IPS-NIHi11 (cell line): Measurements from ENCODE around the gene PIGW.
A peak's percentile ranks its signal among the peaks of the same experiment; 100 is the strongest.

Source experiments
- DNase-seq: peaks from one replicate; pipeline ENCODE4 v3.0.0; 2012; ENCODE audit warnings: mixed read lengths, low spot score

Gene PIGW, protein sequence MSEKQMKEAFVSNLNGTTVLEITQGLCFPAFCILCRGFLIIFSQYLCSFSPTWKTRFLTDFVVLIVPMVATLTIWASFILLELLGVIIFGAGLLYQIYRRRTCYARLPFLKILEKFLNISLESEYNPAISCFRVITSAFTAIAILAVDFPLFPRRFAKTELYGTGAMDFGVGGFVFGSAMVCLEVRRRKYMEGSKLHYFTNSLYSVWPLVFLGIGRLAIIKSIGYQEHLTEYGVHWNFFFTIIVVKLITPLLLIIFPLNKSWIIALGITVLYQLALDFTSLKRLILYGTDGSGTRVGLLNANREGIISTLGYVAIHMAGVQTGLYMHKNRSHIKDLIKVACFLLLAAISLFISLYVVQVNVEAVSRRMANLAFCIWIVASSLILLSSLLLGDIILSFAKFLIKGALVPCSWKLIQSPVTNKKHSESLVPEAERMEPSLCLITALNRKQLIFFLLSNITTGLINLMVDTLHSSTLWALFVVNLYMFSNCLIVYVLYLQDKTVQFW

DNA sequence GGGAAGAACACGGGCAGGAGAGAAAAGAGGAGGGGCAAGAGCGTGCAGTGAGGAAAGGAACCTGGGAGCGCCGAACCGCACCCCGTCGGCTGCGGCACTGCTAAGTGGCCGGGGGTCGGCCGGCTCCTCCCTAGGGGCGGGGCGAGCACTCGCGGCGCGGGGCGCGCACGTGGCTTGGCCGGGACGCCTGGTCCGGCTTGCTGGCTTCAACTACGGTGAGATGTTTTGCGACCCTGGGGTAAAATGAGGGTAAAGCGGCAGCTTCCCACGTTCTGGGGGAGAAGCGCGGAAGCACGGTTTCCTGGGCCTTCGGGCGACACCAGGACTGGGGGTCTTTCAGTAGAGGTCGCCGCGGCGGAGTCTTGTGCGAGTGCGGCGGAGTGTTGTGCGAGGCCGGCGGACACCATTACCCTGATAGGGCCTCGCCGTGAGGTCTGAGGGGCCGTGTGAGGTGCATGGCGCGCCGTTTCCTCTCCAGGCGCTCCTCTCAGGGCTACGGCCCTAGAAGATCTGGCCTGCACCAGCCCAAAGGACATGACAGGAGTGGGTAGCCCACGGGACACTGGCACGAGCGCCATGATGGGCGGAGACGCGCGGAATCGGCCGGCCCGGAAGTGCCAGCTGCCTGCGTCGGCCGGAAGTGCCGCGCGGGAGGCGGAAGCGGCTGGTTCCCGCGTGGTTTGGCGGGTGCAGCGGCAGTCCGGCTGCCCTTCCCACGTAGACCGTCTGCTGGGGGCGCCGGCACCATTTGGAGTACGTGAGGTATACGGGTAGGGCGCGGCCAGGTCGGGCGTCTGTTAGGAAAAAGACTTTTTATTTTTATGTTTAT, at the start of gene PIGW, which contains the start of gene MYO19:
Gene PIGW (plus strand): TSS at position 148 of the 829 bp plus-strand sequence. CDS start 2,115 bp downstream, outside the sequence.
Gene MYO19 (minus strand): TSS at position 29 of the 829 bp plus-strand sequence. CDS start 2,330 bp downstream, outside the sequence.
- peak; percentile 94 for DNase-seq

- no peak for DNase-seq
Observed at GRCh38 chr17:36485027-36485426, 49.8 kb upstream of the PIGW start.

GRCh38 chr17:36485805-36486203, 49.0 kb upstream of the PIGW start:
- DNase-seq, result no peak

DNA sequence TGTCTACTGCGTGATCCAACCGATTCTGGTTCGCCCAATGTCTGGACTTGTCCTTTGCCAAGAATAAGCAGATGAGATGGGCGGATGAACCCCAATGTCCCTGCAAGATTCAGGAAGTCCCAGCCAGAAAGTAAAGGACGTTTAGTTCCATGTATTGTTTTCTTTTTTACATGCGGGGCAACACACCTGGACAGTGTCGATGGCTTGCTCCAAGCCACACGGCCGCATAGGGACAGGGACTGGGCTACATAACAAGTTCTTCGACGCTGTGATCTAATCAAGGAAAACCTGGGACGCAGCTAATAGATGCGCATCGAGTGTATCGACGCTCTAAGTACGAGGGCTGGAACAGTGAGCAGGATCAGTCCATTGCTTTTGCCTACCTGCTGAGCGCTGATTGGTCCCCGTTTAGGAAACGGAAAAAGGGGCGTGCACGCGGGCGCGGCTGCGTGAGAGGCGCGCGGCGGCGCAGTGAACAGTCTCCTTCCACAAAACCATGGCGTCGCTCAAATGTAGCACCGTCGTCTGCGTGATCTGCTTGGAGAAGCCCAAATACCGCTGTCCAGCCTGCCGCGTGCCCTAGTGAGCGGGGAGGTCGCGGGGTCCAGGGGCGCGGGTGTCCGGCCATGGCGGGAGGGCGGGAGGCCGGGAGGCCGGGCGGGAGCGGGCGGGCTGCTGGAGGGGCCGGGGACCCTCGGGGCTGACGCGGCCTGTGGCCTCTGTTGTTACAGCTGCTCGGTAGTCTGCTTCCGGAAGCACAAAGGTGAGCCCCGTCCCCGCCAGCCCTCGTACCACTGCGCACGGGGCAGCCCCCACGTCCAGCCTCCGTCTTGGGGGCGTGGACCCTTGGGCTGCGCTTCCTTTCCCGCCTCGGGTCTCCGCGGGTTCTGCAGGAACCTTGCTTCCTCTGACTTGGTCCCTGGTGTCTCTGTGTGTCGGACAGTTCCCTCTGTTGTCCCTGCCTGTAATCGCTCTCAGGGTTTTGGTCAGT, 48.3 kb upstream of the PIGW start, which contains the start of gene ZNHIT3:
Gene ZNHIT3 (plus strand): TSS at position 478 of the 991 bp plus-strand sequence. CDS start 19 bp downstream, at position 497.
- DNase-seq, result peak; percentile 96

- DNase-seq, result no peak
Observed at GRCh38 chr17:36493956-36494355, 40.8 kb upstream of the PIGW start.

DNA sequence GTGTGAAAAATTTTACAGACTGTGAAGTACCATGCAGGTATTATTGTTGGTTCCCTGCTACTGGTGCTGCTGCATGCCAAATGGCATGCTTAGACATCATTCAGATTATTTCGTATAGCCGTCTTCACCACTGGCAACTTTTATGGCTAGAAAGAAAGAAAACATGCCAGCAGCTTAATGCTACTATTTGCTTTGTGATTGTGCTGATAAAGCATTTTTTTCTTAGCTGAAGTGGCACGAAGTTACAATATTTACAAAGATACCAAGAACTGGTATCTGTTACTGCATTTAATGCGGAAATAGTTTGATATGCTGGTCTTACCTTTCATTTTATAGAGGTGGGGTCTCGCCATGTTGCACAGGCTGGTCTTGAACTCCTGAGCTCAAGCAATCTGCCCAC, 40.1 kb upstream of the PIGW start:
- no peak for DNase-seq

DNA sequence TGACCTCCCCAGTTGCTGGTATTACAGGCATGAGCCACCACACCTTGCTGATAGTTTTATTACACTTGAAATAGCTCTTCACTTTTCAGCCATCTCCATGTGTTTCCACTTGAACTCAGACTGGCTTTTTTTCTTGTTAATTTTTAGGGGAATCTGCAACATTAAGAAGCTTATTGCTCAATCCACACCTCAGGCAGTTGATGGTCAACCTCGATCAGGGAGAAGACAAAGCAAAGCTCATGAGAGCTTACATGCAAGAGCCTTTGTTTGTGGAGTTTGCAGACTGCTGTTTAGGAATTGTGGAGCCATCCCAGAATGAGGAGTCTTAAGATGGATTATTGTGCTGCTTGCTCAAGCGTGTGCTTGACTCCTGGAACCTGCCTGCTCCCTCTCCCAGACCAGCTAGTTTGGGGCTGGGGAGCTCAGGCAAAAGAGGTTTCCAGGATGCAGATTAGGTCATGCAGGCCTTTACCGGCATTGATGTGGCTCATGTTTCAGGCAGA, 39.7 kb upstream of the PIGW start:
- DNase-seq, result no peak

- no peak for DNase-seq
Observed at GRCh38 chr17:36496018-36496789, 38.6 kb upstream of the PIGW start.

DNA sequence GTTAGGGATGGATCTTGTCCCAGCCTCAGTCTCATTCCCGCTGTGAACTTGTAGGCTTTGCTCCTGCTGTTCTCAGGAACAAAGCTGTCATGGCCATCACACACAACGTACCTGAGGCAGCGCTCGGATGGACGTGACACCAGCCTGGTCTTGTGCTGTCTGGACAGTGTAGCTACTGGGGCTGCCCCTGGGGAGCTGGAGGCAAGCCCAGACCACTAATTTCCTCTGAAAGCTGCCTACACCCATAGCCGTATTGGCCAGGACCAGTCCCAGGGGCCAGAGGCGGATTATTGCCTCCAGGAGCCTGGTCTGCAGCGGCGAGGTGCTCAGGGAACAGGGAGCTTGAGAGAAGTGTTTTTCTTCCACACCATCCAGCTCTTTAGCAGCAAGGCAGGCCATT, 36.6 kb upstream of the PIGW start:
- no peak for DNase-seq

DNA sequence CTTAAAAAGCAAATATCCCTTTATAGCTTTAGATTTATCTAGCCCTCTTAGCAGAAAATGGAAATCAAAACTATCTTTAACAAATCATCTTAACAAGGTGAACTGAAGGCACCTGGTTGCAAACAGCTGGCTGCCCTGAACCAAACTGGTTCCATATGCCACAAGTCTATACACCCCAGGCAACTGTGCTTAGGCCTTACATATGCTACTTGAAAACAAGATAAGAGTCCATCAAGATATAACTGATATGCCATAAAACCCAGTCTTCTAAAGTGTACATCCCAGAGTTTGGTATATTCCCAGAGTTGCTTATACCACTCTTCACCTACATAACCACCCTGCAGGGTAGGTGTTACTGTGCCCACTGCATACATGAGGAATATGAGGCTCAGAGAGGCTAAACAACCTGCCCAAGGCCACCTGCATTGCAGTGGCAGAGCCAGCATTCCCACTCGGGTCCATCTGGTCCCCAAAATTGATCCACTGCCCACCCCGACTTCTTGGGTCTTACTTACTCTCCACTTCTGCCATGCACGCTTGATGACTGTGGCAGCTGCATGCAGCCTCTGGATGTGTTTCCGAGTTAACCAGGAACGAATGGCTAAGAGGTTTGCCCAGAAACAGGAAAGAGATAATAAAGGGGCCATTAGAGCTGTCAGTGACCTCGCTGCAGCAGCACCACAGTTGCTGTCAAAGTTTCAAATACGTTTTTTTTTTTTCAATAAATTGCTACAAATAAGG, 36.1 kb upstream of the PIGW start:
- DNase-seq, result no peak

DNA sequence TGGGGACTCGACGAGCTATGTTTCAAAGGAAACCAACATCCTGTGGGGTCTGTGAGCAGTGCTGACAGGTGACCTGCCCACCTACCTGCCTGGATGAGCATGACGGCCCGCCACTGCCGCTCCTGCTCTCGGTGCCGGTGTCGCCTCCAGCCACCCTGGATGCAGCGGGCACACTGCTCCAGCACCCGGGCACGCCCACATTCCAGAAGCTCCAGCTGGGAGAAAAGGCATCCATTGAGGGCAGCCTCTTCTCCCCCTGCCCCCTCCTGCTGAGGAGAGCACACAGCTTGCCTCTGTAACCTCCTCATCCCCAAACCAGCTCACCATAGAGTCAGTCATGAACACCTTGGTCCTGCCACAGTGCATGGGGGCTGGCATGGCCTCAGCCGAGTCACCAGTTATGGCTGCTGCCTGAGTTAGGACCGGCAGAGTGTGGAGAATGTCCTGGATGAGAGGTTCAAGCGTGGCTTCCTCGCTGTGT, 34.0 kb upstream of the PIGW start:
- DNase-seq, result no peak

DNA sequence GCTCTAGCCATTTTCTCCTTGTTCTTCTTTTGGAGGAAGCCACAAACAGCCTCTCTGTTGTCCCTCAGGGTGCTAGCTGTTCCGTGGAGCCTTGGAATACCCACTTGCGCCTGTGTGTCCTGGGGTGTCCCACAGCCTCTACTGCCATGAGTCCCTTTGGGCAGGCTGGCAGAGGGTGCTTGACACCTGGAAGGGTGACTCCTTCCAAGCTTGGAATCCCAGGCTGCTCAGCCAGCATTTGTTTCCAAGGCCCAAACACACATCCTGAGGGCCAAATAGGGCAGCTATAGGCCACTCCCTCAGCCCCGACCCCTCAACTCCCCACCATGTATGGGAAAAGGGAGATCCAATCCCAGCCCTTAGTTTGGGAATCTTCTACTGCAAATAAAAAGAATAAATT, 33.4 kb upstream of the PIGW start:
- no peak for DNase-seq

GRCh38 chr17:36501963-36502362, 32.8 kb upstream of the PIGW start:
- no peak for DNase-seq

DNA sequence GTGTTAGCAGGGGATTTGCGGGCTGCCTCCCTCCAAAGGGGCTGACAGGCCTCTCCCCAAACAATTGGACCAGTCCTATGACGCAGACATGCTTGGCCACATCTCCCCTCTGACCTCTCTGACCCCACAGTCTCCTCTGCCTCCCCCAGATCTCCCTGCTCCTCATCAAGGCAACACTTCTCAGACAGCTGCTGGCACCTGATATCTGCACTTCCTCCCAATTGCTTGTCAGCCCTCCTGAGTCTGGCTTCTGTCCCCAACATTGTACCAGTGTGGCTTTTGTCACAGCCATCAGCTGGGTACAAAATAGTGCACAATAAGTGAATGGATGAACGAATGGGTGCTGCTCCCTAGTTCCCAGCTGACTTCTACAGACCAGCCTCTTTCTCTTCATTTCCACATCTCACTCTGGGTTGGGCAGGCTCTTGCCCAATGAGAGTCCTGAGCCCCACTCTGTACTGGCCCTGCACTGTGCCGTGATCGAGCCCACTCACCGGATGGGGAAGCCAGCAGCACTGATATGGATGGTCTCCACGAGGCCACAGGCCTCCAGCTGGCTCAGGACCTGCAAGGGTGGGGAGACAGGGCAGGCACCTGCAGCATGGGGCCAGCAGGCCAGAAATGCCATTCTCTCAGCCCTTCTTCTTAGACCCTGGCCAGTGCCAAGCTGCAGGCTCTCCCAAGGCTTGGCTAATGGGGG, 31.2 kb upstream of the PIGW start:
- no peak for DNase-seq

DNA sequence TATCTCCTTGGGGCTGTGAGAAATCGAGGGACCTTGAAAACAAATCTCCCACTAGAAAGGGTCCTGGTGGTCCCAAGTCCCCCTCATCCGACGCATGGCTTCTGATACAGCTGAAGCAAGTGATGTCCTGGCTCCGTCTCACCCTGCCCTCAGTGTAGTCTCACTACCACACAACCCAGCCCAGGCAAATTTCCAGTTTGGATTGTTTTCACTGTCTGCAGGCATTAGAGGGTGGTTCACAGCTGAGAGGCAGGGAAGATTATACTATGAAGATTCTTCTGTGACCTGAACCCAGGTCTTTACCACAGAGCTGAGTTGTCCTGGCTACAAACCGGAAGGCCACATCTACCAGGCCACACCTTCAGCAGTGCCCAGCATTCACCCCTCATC, 30.6 kb upstream of the PIGW start:
- DNase-seq, result no peak

- DNase-seq, result no peak
Observed at GRCh38 chr17:36505171-36505570, 29.6 kb upstream of the PIGW start.

- no peak for DNase-seq
Observed at GRCh38 chr17:36506249-36506826, 28.4 kb upstream of the PIGW start.

- no peak for DNase-seq
Observed at GRCh38 chr17:36506831-36507230, 28.0 kb upstream of the PIGW start.

- no peak for DNase-seq
Observed at GRCh38 chr17:36507266-36507665, 27.5 kb upstream of the PIGW start.
